OCI-LY1 (cell line): ENCODE measurements around the gene AGFG1.

ENCODE experiments used
- EZH2 ChIP-seq: fragments of 200-600 bp; sonication (generic), shearing (Covaris generic); IDR thresholded peaks from 2 replicates; pipeline ENCODE4 v1.8.0; 2017; ENCODE audit warnings: borderline replicate concordance, mixed run types, mild to moderate bottlenecking, antibody characterized with exemption, low read length, moderate library complexity, mixed read lengths
- TF ChIP-seq, protein P1 (sequence below): fragments of 200-600 bp; sonication (generic), shearing (Covaris generic); IDR thresholded peaks from 2 replicates; pipeline ENCODE4 v1.5.1; 2017; ENCODE audit warnings: mild to moderate bottlenecking, antibody characterized with exemption, low read length, moderate library complexity, mixed read lengths

DNA sequence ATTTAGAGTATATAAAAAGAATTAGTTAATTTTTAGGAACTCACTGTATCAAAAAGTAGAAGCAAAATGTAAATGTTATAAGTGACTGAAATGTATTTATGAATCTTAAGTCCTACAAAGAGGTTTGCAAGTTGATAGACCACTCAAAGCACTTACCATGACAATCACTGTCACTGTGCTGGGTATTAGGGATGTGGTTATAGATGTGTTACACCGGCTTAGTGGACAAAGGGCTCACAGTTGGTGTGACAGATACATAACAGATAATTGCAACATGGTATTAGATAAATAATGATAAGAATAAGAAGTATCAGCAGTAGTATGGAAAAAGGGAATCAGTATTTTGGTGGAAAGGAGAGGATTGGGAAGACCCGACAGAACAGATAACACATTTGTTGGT lies 21.6 kb downstream of the AGFG1 start:
- TF ChIP-seq, protein P1, sequence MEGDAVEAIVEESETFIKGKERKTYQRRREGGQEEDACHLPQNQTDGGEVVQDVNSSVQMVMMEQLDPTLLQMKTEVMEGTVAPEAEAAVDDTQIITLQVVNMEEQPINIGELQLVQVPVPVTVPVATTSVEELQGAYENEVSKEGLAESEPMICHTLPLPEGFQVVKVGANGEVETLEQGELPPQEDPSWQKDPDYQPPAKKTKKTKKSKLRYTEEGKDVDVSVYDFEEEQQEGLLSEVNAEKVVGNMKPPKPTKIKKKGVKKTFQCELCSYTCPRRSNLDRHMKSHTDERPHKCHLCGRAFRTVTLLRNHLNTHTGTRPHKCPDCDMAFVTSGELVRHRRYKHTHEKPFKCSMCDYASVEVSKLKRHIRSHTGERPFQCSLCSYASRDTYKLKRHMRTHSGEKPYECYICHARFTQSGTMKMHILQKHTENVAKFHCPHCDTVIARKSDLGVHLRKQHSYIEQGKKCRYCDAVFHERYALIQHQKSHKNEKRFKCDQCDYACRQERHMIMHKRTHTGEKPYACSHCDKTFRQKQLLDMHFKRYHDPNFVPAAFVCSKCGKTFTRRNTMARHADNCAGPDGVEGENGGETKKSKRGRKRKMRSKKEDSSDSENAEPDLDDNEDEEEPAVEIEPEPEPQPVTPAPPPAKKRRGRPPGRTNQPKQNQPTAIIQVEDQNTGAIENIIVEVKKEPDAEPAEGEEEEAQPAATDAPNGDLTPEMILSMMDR, result no peak
- no peak for TF ChIP-seq EZH2
